ENCODE measurements around the gene RRP15. TPM values are rescaled to one million over a fixed set of nuclear protein-coding genes. Genes with fewer than 3 reads are reported as not detected.
A peak's percentile ranks its signal among the peaks of the same experiment; 100 is the strongest.

RRP15 gene, protein sequence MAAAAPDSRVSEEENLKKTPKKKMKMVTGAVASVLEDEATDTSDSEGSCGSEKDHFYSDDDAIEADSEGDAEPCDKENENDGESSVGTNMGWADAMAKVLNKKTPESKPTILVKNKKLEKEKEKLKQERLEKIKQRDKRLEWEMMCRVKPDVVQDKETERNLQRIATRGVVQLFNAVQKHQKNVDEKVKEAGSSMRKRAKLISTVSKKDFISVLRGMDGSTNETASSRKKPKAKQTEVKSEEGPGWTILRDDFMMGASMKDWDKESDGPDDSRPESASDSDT
- 10 to 100 TPM; 20.9 to 23.6 (median 22.9) TPM for polyA plus RNA-seq (ENCODE audit: insufficient read length in 3 of 3)

DNA sequence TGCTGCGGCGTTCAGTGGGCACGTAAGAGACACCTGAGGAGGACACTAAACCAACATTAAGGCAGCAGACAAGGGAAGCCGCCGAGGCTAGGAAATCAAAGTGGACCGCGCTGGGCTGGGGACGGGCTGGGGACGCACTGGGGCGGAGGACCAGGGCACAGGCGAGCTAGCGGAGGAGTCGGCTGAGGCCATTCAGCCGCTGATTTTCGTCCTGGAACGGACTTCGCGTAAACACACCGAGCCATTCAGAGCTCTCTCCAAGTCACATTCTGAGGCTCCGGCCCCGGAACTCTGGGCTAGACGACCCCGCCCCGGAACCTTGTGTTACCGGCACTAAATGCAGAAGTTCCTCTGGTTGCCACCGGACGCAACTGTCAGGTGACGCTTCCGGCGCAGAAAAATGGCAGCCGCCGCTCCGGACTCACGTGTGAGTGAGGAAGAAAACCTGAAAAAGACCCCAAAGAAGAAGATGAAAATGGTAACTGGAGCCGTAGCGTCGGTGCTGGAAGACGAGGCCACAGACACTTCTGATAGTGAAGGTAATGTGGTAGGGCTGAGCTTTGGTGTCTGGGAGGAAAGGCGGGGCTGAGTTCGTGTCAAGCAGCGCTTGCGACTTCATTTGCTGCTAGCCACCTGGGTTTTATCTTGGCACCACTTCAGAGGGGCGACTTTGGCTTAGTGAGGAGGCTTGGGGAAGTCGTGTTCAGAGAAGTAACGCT lies at the start of gene RRP15:
TSS of gene RRP15 (plus strand) at position 377 of the 719 bp plus-strand sequence. CDS start at position 401, 24 bp downstream.
- DNase-seq (ENCODE audit: low read depth in 3 of 3, low spot score in 2 of 3), result peak; percentile 77 to 82 (median 78)

DNA sequence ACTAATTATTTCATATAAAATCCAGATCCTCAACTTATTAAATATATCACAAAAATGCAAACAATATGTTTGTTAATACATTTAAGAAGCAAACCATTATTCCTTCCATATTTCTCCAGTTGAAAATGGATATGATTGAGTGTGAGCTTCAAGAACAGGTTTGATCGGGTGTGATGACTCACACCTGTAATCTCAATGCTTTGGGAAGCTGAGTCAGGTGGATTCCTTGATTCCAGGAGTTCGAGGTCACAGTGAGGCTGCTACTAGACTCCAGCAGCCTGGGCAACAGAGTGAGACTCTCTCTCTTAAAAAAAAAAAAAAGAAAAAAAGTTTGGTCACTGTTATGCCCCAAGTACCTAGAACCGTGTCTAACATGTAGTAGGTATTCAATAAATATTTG lies 42.9 kb upstream of the RRP15 start:
- no peak for DNase-seq (ENCODE audit: low read depth in 3 of 3, low spot score in 2 of 3)

DNA sequence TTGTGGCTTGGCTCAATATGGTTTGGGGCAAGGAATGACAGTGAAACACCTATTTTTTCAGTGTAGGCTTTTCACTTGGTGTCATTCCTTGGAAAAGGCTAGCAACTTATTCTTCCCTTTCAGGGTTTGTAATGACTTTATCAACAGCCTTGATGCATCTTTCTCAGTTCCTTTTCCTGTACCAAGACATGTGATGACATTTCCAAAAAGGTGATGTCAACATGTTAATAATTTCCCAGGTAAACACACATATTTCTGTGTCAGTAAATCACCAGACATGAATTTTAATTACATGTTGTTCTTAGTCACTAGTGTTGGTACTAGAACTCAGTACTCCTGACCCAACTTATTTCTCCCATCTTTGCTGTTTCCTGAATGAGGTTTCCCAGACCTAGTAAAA lies 37.8 kb upstream of the RRP15 start:
- no peak for DNase-seq (ENCODE audit: low read depth in 3 of 3, low spot score in 2 of 3)

DNA sequence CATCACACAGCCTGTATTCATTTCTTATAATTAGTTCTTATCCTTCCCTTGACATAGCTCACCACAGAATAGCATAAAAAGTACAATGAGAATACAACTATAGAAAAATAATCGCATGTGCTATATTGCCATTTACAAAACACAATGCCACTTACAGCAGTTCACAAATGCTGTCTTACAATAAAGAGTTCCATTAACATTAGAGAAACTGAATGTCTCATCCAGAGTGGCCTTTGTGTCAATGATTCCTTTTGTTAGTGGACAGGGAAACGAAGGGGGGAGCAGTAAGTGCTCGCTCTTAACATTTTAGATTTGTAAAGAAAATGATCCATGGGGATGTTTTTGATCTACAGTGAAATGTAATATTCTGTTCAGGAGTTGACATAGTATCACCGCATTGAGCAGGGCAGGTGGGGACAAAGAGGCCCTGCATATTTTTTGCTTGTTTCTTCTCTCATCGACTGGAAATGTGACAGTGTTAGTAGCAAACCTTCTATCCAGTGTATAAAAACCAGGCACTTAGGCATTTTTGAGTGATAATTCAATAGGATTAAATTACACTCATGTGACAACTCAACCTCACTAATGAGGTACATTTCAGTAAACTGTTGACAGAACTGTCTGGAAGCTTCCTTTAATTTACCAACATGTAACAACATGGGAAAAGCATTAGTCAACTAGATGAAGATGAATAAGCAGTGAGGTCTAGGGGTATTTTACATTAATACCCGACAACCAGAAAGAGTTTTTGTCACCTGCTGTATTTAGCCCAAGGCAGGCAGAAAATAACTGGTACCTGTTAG lies 35.6 kb upstream of the RRP15 start:
- no peak for DNase-seq (ENCODE audit: low read depth in 3 of 3, low spot score in 2 of 3)

DNA sequence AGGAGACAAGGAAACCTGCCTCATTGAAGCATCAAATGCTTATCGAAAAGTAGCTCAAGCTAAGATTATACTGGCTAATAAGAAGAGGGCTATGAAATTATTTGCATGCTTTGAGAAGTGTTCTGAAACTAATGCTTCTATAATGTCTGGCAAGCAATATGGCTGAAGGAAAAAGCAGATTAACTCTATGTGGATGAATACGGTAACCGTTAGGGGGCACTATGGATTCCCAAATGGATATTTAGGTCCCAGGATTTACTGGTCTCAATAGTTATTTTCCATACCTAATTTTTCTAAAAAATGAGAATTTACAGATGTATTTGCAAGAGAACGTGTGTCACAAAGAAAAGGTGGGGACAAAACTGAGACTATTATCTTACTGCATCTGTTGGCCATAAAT lies 34.6 kb upstream of the RRP15 start:
- no peak for DNase-seq (ENCODE audit: low read depth in 3 of 3, low spot score in 2 of 3)

DNA sequence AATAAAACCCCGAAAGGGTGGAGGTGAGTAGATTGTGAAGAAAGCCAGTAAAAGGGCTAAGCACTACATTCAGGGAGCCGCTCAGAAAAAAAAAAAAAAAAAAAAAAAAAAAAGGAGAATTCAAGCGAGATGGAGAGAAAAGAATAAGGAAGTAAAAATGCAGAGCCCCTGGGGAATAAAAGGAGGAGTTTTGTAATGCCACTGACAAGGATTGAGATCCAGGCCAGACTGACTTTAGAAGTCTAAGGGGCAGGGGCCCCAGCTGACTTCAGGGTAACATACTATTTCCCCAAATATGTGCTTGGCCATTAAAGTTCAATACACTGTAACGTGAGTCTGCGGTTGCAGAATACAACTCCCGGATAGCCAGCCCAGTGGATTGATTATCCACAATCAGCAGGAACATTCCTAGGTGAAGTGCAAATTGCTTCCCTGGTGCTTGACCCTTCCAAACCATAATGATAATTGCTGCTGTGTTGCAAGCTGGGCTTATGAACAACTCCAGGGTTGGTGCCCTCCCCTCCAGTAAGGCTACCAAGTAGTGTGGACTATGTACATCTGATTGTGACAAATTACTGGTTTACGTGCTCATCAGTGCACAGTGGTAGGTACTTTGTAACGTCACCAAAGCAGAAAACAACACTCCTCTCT lies 30.7 kb upstream of the RRP15 start:
- DNase-seq (ENCODE audit: low read depth in 3 of 3, low spot score in 2 of 3), result no peak

DNA sequence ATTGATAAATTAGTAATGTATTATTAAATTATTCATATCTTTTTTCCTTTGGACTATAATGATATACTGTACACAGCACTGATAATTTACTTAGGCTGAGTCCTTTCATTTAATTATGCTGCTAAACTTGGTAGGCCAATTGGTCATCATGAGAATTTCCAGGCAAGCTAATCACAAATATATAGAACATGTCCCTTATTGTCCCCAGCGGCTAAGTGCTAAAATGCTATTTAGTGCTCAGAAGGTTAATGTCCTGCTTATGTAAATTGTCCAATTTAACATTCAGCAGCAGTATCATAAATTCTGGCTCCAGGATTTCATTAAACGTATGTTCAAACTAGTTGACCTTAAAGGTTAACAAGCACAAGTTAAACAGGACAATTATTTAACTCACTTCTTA lies 30.0 kb upstream of the RRP15 start:
- no peak for DNase-seq (ENCODE audit: low read depth in 3 of 3, low spot score in 2 of 3)

DNA sequence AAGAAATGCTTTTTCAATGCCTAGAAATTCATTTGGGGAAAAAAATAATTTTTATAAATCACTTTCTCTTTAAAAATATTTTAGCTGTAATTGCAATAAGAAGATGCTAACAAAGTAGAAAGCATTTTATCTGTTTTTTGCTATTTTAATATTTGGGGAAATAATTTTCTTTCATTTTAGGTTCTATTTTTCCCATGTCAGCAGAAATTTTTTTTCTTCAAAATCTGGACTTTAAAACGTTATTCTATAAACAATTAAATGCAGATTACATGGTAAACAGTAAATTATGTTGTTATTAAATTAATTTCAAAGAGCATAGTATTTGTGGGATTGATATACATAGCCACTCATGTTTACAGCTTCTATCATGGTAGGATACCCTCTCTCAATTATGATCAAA lies 27.7 kb upstream of the RRP15 start:
- DNase-seq (ENCODE audit: low read depth in 3 of 3, low spot score in 2 of 3), result no peak

DNA sequence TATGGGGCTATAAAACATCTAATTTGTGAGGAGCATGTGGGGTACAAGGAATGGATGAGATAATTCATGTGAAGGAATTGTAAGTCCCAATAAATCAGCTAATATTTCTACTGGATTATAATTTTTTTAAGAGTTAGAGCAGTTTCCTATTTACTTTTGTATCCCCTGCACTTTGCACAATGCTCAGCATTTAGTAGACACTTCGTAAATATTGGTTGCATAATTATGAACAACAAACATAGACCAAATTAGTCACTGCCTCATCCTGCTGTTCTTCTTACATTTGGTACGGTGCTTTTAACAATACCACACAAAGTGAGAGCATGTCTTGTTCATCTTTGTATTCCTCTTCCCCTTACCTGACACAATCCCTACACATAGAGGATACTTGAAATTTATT lies 27.1 kb upstream of the RRP15 start:
- DNase-seq (ENCODE audit: low read depth in 3 of 3, low spot score in 2 of 3), result no peak

DNA sequence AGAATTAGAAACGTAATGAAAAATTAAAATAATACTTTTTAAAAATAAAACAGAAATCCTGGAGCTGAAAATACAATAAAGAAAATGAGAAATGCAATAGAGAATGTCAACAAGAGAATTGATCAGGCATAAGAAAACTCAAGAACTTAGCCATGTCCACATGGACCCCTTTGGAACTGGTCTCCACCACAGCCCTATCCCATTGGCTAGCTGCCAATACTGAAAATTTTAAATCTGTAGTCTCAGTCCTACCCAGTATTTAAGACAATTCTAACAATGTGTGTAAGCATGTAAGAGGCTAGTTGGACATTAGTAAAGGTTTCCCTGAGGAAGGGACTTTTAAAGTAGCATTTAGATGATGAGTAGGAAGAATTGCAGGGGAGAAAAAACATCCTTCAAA lies 25.8 kb upstream of the RRP15 start:
- no peak for DNase-seq (ENCODE audit: low read depth in 3 of 3, low spot score in 2 of 3)

DNA sequence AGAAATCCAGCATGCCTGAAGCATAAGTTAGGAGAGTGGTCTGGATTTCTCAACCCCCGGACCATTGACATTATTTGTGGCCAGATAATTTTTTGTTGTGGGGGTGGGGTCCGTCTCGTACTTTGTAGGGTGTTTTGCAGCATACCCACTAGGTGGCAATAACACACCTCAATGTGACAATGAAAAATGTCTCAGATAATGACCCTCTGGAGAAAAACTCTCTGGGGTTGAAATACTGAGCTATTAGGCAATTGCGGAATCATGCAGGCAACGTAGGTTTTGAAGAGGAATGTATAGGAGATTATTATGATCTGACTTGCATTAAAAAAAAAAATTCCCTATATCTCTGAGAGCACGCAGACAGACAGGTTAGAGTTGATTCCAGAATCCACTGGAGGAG lies 25.3 kb upstream of the RRP15 start:
- DNase-seq (ENCODE audit: low read depth in 3 of 3, low spot score in 2 of 3), result no peak

DNA sequence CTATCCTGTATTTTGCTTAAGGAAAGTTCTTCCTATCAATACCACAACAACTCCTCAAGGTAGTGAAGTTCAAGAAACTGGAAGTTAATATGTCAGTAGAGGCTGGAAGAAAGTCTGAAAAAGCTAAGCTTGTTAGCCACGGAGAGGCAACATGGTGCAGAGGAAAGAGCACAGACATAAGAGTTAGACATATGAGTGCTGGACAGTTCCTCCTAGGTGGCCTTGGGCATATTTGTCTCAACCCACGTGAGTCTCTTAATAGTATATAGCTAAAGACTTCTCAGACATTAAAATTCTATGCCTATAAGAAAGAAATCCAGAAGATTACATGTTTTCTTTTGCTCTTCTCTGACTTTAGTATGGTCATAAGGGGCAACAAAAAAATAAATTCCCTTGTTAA lies 22.8 kb upstream of the RRP15 start:
- no peak for DNase-seq (ENCODE audit: low read depth in 3 of 3, low spot score in 2 of 3)

DNA sequence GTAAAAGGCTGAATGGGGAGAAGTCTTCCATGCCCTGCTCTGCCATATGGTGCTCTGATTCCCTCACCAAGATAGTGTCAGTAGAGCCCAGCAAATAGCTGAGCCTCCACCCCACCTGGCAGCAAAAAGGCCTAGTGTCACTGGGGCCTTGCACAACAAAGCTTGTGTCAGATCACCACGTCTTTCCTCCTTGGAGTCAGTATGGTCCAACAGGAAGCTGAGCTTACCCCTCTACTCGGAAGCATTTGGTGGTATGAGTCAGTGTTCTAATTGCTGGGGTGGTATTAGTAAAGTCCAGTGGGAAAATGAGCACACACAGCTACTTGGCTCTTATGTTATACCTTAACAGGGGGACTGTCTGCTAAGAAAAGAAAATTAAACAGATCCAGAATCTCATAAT lies 18.7 kb upstream of the RRP15 start:
- DNase-seq (ENCODE audit: low read depth in 3 of 3, low spot score in 2 of 3), result no peak

DNA sequence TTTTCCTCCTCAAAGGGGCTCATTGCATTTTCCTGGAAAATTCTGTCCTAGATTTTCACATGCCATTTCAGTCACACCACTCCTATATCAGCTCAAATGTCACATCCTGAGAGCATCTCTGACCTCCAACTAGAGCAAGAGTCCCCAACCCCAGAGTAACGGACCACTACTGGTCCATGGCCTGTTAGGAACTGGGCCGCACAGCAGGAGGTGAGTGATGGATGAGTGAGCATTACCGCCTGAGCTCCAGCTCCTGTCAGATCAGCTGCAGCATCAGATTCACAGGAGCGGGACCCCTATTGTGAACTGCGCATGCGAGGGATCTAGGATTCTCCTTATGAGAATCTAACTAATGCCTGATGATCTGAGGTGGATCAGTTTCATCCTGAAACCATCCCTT lies 12.7 kb upstream of the RRP15 start:
- no peak for DNase-seq (ENCODE audit: low read depth in 3 of 3, low spot score in 2 of 3)

DNA sequence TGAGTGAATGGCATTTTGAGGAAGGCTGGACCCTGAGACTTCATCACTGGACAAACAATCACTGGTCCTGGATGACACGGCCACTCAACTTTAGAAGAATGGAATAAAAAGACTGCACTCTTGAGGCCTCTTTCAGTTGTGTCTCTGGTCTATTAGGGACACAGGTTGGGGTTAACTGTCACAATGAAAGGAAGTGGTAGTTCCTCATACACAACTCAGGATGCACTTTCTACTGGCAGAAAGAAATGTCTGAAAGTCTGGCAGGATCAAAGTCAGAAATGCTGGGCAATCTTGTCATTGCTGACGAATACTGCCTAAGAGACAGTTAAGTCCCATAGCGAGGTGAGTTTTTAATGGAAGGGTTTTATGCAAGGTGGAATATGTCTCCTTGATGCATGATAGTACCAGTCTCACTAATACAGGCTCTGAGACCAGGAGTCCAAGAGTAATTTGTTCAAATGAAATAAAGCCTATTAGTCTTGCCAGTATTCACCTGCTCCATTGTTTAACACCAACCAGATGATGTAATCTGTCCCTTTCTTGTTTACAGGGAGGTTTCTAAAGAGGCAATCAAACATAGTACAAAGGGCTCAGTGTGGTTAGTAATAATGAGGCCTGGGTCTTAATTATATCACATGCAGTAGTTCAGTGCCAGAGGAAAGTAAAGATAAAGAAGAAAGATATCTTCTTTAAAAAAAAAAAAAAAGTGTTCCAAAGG lies 11.2 kb upstream of the RRP15 start:
- DNase-seq (ENCODE audit: low read depth in 3 of 3, low spot score in 2 of 3), result no peak

DNA sequence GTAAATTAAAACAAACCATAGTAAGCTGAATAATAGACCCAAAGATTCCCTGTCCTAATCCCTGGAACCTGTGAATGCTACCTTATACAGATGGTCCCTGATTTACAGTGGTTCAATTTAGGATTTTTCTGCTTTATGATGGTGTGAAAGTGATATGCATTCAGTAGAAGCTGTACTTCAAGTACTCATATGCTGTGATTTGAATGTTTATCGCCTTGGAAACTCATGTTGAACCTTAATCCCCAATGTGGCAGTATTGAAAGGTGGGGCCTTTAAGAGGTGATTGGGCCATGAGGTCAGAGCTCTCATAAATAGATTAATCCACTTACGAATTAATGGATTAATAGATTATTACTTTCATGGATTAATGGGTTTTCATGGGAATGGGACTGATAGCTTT lies 10.6 kb upstream of the RRP15 start:
- DNase-seq (ENCODE audit: low read depth in 3 of 3, low spot score in 2 of 3), result no peak

DNA sequence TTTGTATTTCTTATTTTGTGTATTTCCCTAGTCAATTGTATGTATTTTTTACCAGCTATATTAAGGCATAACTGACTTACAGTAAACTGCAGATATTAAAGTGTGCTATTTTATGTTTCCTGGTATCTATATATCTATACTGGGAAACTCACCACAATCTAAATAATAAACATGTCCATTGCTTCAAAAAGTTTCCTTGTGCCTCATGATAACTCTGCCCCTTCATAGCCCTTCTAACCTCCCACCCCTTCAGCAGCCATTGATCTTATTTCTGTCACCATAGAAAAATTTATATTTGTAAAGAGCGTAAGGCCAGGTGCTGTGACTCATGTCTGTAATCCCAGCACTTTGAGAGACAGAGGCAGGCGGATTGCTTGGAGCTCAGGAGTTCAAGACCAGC lies 9.3 kb upstream of the RRP15 start:
- DNase-seq (ENCODE audit: low read depth in 3 of 3, low spot score in 2 of 3), result no peak

DNA sequence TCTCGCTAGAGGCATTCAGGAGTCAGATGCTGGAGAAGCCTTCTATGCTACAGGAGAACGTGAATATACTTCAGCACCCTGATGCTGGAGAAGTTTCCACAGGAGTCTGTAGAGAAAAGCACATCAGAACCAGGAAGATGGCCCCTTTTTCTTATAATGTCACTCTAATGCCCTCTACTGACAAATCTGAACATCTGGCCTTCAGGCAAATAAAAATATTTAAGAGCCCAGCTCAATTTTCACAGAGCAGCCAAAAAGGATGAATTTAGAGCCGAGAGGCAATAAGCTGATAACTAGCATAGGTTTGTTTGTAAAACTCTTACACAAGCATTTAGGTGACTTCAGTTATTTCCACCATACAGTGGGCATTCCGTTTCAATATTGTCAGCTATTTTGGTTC lies 3.8 kb upstream of the RRP15 start:
- DNase-seq (ENCODE audit: low read depth in 3 of 3, low spot score in 2 of 3), result no peak

DNA sequence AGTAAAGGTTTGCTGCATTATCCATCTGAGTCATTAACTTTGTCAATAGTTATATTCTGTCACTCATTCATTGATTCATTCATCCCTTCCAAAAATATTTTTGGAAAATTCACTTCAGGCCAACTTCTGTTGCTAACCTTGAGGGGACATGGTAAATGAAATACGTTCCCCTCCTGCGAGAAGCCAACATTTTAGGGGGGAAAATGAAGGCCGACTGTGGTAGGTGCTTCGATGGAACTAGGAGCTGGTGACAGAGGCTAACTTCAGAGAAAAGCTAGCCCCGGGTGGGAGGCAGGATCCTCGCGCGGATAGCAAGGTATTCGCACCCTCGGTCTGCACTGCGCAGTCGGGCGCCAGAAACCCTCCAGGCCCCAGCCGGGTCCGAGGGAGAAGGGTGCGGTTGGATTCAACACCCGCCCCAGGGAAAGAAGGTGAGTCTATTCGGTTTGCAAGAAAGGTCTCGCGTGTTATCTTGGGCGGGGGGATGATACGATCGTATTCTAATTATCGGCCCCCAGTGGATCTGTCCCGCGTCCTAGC lies 646 bp upstream of the RRP15 start:
- peak; percentile 4 to 10 (median 7) for DNase-seq (ENCODE audit: low read depth in 3 of 3, low spot score in 2 of 3)

DNA sequence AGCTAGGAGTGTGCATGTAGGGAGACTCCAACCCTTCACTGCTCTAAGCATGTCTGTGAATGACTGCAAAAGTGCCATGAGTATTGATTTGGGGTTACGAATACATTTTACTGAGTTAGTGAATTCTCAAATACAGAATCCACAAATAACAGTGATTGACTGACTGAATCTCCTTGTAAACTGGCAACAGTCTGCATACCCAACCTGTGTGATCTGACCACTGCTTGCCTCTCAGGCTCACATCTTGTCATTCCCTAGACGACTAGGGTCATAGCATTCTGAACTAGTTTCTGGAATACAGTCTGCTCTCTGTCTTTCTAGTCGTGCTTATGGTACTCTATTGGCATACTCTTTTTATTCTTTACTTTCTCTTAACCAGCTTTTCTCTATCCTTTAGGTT lies 7.4 kb downstream of the RRP15 start:
- DNase-seq (ENCODE audit: low read depth in 3 of 3, low spot score in 2 of 3), result no peak

Data from right renal cortex interstitium (tissue), 3 donors.